ENCODE results near the gene ATP13A5. TPM values are rescaled to one million over a fixed set of nuclear protein-coding genes. Genes with fewer than 3 reads are reported as not detected.

ATP13A5 gene
- total RNA-seq, 1 experiment from 2014 or later, result not detected

GRCh38 chr3:193391902-193392301, 13.3 kb upstream of the ATP13A5 start:
- no peaks in the 10 kb centered on the region for H3K36me3 Mint-ChIP-seq (ENCODE audit: insufficient read depth, unreplicated experiment)
- TF ChIP-seq CTCF (IDR thresholded peaks at IDR 0.05; ENCODE audit: unreplicated experiment), result no peak
- DNase-seq, result no peak
- peaks cover 23% of the 10 kb centered on the region for H3K27me3 Mint-ChIP-seq (ENCODE audit: unreplicated experiment)
- no TSS peak for BruUV-seq (replicated peaks)
- H3K27ac Mint-ChIP-seq (ENCODE audit: unreplicated experiment), result no peak overlapping the region
- CTCF ChIA-PET, result no interaction called here
- H3K9me3 Mint-ChIP-seq (ENCODE audit: low read depth, unreplicated experiment), result peaks cover 5% of the 10 kb centered on the region
- no peak overlapping the region for H3K4me3 Mint-ChIP-seq (ENCODE audit: low read depth, unreplicated experiment)
- H3K4me1 Mint-ChIP-seq (ENCODE audit: low read depth, unreplicated experiment), result no peaks in the 10 kb centered on the region
- intact Hi-C loops (cut with micrococcal nuclease; ENCODE audit: unreplicated experiment), result no loop called here

GRCh38 chr3:193389335-193389734, 10.8 kb upstream of the ATP13A5 start:
- H3K36me3 Mint-ChIP-seq (ENCODE audit: insufficient read depth, unreplicated experiment), result no peaks in the 10 kb centered on the region
- no peak for DNase-seq
- H3K9me3 Mint-ChIP-seq (ENCODE audit: low read depth, unreplicated experiment), result no peaks in the 10 kb centered on the region
- BruUV-seq (replicated peaks), result no TSS peak
- H3K4me1 Mint-ChIP-seq (ENCODE audit: low read depth, unreplicated experiment), result no peaks in the 10 kb centered on the region
- intact Hi-C loops (cut with micrococcal nuclease; ENCODE audit: unreplicated experiment), result no loop called here
- H3K4me3 Mint-ChIP-seq (ENCODE audit: low read depth, unreplicated experiment), result no peak overlapping the region
- no peak overlapping the region for H3K27ac Mint-ChIP-seq (ENCODE audit: unreplicated experiment)
- no peak for TF ChIP-seq CTCF (IDR thresholded peaks at IDR 0.05; ENCODE audit: unreplicated experiment)
- CTCF ChIA-PET, result no interaction called here
- peaks cover 23% of the 10 kb centered on the region for H3K27me3 Mint-ChIP-seq (ENCODE audit: unreplicated experiment)

GRCh38 chr3:193388361-193388760, 9.8 kb upstream of the ATP13A5 start:
- Mint-ChIP-seq H3K27me3 (ENCODE audit: unreplicated experiment) (peaks cover 23% of the 10 kb centered on the region), H3K36me3 (ENCODE audit: insufficient read depth, unreplicated experiment) (no peaks in the 10 kb centered on the region), H3K4me1 (ENCODE audit: low read depth, unreplicated experiment) (no peaks in the 10 kb centered on the region), H3K9me3 (ENCODE audit: low read depth, unreplicated experiment) (no peaks in the 10 kb centered on the region), H3K4me3 (ENCODE audit: low read depth, unreplicated experiment) (no peak overlapping the region), H3K27ac (ENCODE audit: unreplicated experiment) (no peak overlapping the region)
- no peak for DNase-seq
- CTCF ChIA-PET, result interaction anchor here (0.6 to 0.7 kb wide), 2 partner anchors 705 to 923 kb away, joined by 4 read pairs; no protein-coding TSS in a partner anchor
- BruUV-seq (replicated peaks), result no TSS peak
- intact Hi-C loops (cut with micrococcal nuclease; ENCODE audit: unreplicated experiment), result no loop called here
- no peak for TF ChIP-seq CTCF (IDR thresholded peaks at IDR 0.05; ENCODE audit: unreplicated experiment)

- intact Hi-C loops (cut with micrococcal nuclease; ENCODE audit: unreplicated experiment), result no loop called here
- CTCF ChIA-PET, result interaction anchor here (0.6 to 0.7 kb wide), 2 partner anchors 706 to 922 kb away, joined by 4 read pairs; no protein-coding TSS in a partner anchor
- Mint-ChIP-seq H3K4me3 (ENCODE audit: low read depth, unreplicated experiment) (no peak overlapping the region), H3K9me3 (ENCODE audit: low read depth, unreplicated experiment) (no peaks in the 10 kb centered on the region), H3K27me3 (ENCODE audit: unreplicated experiment) (peaks cover 23% of the 10 kb centered on the region), H3K36me3 (ENCODE audit: insufficient read depth, unreplicated experiment) (no peaks in the 10 kb centered on the region), H3K4me1 (ENCODE audit: low read depth, unreplicated experiment) (no peaks in the 10 kb centered on the region), H3K27ac (ENCODE audit: unreplicated experiment) (no peak overlapping the region)
- BruUV-seq (replicated peaks), result no TSS peak
- TF ChIP-seq CTCF (IDR thresholded peaks at IDR 0.05; ENCODE audit: unreplicated experiment), result no peak
- no peak for DNase-seq
Measured at GRCh38 chr3:193387596-193387995, 9.0 kb upstream of the ATP13A5 start.
